ENCODE measurements around the gene KRT75.

The KRT75 gene

DNA sequence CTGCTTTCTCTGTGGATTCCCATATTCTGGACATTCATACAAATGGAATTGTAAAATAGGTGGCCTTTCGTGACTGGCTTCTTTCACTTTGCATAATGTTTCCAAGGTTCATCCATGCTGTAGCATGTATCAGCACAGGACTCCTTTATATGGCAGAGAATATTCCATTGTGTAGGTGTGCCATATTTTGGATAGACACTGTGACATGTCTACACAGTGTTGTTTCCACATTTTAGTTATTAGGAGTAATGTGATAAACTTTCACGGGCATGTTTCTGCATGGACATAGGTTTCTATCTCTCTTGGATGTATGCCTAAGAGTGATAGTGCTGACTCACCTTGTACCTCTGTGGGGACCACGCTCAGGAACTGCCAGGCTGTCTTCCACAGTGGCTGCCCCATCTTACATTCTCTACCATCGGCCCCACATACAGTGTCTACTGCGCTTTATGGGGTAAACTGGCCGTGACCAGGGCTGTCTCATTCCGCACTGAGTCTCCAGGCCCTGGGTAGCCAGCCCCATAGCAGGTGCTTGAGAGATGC is 41.6 kb downstream of the KRT75 start:
- peaks cover 7% of the 10 kb centered on the region for H3K4me1 ChIP-seq (ENCODE audit: low read length)
- no peak overlapping the region for H2AFZ ChIP-seq (ENCODE audit: low read depth, low read length)
- H3K27ac ChIP-seq (ENCODE audit: low read length), result no peak overlapping the region
- no peak overlapping the region for H3K9ac ChIP-seq (ENCODE audit: low read length)
- peaks cover 28% of the 10 kb centered on the region for H3K27me3 ChIP-seq (ENCODE audit: low read depth, low read length)
- no peaks in the 10 kb centered on the region for H3K9me3 ChIP-seq (ENCODE audit: insufficient read depth, low read length)
- H3K79me2 ChIP-seq (ENCODE audit: low read length), result no peaks in the 10 kb centered on the region
- no peaks in the 10 kb centered on the region for H3K36me3 ChIP-seq (replicated peaks; ENCODE audit: low read depth, low read length)
- no peaks in the 10 kb centered on the region for H4K20me1 ChIP-seq (ENCODE audit: insufficient read depth, low read length)
- no peak overlapping the region for H3K4me2 ChIP-seq (ENCODE audit: low read length)
- H3K4me3 ChIP-seq (ENCODE audit: low read length), result no peak overlapping the region
- TF ChIP-seq, protein P1, sequence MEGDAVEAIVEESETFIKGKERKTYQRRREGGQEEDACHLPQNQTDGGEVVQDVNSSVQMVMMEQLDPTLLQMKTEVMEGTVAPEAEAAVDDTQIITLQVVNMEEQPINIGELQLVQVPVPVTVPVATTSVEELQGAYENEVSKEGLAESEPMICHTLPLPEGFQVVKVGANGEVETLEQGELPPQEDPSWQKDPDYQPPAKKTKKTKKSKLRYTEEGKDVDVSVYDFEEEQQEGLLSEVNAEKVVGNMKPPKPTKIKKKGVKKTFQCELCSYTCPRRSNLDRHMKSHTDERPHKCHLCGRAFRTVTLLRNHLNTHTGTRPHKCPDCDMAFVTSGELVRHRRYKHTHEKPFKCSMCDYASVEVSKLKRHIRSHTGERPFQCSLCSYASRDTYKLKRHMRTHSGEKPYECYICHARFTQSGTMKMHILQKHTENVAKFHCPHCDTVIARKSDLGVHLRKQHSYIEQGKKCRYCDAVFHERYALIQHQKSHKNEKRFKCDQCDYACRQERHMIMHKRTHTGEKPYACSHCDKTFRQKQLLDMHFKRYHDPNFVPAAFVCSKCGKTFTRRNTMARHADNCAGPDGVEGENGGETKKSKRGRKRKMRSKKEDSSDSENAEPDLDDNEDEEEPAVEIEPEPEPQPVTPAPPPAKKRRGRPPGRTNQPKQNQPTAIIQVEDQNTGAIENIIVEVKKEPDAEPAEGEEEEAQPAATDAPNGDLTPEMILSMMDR (IDR thresholded peaks at IDR 0.05; ENCODE audit: low read depth, low read length), result no peak
- TF ChIP-seq EZH2phosphoT487 (IDR thresholded peaks at IDR 0.05; ENCODE audit: low read depth), result no peak

DNA sequence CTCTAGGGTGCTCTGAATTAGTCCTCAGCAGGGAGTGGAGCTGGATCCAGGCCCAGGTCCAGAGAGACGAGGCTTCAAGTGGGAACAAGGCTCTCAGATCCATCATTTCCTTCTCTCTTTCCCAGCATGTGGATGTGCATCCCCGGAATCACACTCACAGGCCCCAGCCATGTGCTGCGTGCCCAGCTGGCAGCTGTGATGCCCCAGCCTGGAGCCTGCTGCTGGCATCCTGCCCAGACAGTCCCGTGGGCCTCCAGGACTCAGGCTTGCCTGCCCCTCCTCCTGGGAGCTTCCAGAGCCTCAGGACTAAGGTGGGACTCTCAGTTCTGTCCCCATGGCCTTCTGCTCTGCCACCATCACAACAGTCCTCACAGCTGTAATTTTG is 42.6 kb downstream of the KRT75 start:
- H3K27ac ChIP-seq (ENCODE audit: low read length), result no peak overlapping the region
- no peaks in the 10 kb centered on the region for H3K9me3 ChIP-seq (ENCODE audit: insufficient read depth, low read length)
- peaks cover 22% of the 10 kb centered on the region for H3K27me3 ChIP-seq (ENCODE audit: low read depth, low read length)
- peaks cover 7% of the 10 kb centered on the region for H3K4me1 ChIP-seq (ENCODE audit: low read length)
- no peaks in the 10 kb centered on the region for H3K79me2 ChIP-seq (ENCODE audit: low read length)
- H3K9ac ChIP-seq (ENCODE audit: low read length), result no peak overlapping the region
- H4K20me1 ChIP-seq (ENCODE audit: insufficient read depth, low read length), result no peaks in the 10 kb centered on the region
- H3K4me3 ChIP-seq (ENCODE audit: low read length), result no peak overlapping the region
- H2AFZ ChIP-seq (ENCODE audit: low read depth, low read length), result no peak overlapping the region
- TF ChIP-seq, protein P1 (IDR thresholded peaks at IDR 0.05; ENCODE audit: low read depth, low read length), result no peak
- no peak for TF ChIP-seq EZH2phosphoT487 (IDR thresholded peaks at IDR 0.05; ENCODE audit: low read depth)
- H3K4me2 ChIP-seq (ENCODE audit: low read length), result no peak overlapping the region
- H3K36me3 ChIP-seq (replicated peaks; ENCODE audit: low read depth, low read length), result no peaks in the 10 kb centered on the region

DNA sequence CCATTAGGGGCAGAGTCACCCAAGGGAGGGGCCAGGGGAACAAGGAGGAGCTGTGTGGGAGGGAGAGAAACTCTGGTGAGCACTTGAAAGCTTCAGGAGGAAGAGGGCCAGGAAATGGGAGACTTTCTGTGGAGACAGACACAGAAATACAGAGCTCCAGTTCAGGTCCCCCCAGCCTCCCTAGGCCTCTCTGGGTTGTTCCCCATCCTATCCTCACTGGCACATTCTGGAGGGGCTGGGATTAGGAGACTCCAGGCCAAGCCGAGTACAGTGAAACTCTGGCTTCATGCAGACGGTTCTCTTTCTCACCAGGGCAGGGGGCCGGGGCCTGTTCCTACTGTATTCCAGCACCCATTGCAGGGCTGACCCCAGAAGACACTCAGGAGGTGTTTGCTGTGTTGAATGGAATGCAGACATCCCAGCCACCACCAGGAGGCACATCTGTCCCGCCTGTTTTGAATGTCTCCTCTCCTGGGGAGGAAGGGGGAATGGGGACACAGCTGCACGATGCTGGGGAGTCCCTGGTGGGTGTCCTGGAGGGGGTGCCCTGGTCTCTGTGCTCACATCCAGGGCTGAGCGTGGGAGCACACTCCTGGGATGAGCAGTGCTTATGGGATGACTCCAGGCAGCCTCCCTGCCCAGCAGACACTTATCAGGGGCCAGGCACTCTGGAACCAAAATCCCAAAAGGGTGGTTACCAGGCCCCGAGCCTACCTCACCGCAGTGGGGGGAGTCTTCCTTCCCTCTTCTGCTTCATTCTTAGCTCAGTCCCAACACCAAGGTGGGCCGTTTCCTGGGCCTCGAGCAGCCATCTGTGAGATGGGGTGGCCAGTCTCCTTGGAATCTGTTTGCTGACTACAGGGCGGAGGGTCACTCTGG is 43.2 kb downstream of the KRT75 start:
- TF ChIP-seq EZH2phosphoT487 (IDR thresholded peaks at IDR 0.05; ENCODE audit: low read depth), result no peak
- TF ChIP-seq, protein P1 (IDR thresholded peaks at IDR 0.05; ENCODE audit: low read depth, low read length), result peak; percentile 70
- Histone ChIP-seq H3K4me1 (ENCODE audit: low read length) (peaks cover 7% of the 10 kb centered on the region), H3K4me3 (ENCODE audit: low read length) (no peak overlapping the region), H3K9ac (ENCODE audit: low read length) (no peak overlapping the region), H3K27ac (ENCODE audit: low read length) (no peak overlapping the region), H3K36me3 (replicated peaks; ENCODE audit: low read depth, low read length) (no peaks in the 10 kb centered on the region), H3K9me3 (ENCODE audit: insufficient read depth, low read length) (no peaks in the 10 kb centered on the region), H3K79me2 (ENCODE audit: low read length) (no peaks in the 10 kb centered on the region), H3K27me3 (ENCODE audit: low read depth, low read length) (peaks cover 26% of the 10 kb centered on the region), H3K4me2 (ENCODE audit: low read length) (no peak overlapping the region), H2AFZ (ENCODE audit: low read depth, low read length) (no peak overlapping the region), H4K20me1 (ENCODE audit: insufficient read depth, low read length) (no peaks in the 10 kb centered on the region)

DNA sequence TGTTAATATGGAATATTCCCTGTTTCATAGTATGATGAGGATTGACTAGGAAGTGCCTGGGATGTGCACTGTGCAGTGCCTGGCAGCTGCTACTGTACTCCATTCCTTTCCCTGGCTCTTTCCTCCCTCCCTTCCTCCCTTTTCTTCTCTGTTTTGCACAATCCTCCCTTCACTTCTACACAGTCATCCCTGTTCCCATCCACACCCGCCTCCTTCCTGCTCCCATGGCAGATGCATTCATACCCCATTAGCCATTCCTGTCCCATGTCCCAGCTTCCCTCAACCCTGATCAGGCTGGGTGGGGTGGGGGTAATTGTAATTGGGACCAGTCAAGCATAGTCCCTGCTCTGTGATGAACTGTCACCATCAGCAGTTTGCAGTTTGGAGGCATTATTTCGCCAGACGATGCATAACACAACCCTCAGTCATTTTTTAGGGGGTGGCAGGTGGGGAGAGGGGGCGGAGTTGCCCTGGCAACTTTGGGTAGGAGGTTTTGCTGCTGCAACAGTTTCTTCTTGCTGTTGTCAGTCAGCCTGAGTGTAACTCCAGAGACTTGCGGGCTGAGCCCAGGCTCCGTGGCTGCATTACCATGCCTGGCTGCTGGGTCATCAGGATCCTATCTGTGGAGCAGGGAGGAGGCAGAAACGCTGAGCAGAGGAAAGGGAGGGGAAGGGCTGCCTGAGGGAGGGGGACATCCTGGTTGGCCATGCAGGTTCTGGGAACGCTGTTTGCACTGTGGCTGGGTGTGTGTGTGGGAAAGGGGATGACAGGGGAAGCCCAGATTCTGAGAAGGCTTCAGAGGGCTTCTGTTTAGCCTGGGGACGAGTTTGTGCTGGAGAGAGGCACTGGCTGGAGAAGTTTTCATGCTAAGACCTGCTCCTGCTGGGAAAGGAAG is 44.6 kb downstream of the KRT75 start:
- H3K27ac ChIP-seq (ENCODE audit: low read length), result no peak overlapping the region
- H3K9ac ChIP-seq (ENCODE audit: low read length), result no peak overlapping the region
- H3K4me3 ChIP-seq (ENCODE audit: low read length), result no peak overlapping the region
- no peak overlapping the region for H3K4me2 ChIP-seq (ENCODE audit: low read length)
- peaks cover 29% of the 10 kb centered on the region for H3K27me3 ChIP-seq (ENCODE audit: low read depth, low read length)
- no peaks in the 10 kb centered on the region for H3K9me3 ChIP-seq (ENCODE audit: insufficient read depth, low read length)
- TF ChIP-seq EZH2phosphoT487 (IDR thresholded peaks at IDR 0.05; ENCODE audit: low read depth), result no peak
- TF ChIP-seq, protein P1 (IDR thresholded peaks at IDR 0.05; ENCODE audit: low read depth, low read length), result no peak
- H2AFZ ChIP-seq (ENCODE audit: low read depth, low read length), result no peak overlapping the region
- no peaks in the 10 kb centered on the region for H3K36me3 ChIP-seq (replicated peaks; ENCODE audit: low read depth, low read length)
- no peaks in the 10 kb centered on the region for H3K79me2 ChIP-seq (ENCODE audit: low read length)
- peaks cover 7% of the 10 kb centered on the region for H3K4me1 ChIP-seq (ENCODE audit: low read length)
- no peaks in the 10 kb centered on the region for H4K20me1 ChIP-seq (ENCODE audit: insufficient read depth, low read length)

All from OCI-LY3 (cell line).